ENCODE results near the gene NAA10.

NAA10 gene

GRCh38 chrX:153948002-153948466, 13.2 kb upstream of the NAA10 start:
- no peak for DNase-seq (ENCODE audit: low spot score)

GRCh38 chrX:153947009-153947769, 12.4 kb upstream of the NAA10 start:
- peak; percentile 78 for DNase-seq (ENCODE audit: low spot score)

GRCh38 chrX:153945956-153946943, 11.4 kb upstream of the NAA10 start:
- no peak for DNase-seq (ENCODE audit: low spot score)

GRCh38 chrX:153944800-153945150, 9.9 kb upstream of the NAA10 start:
- DNase-seq (ENCODE audit: low spot score), result no peak

- DNase-seq (ENCODE audit: low spot score), result peak; percentile 73
Measured at GRCh38 chrX:153944140-153944799, 9.4 kb upstream of the NAA10 start, which contains the start of gene RENBP. Gene RENBP (minus strand): TSS chrX:153944643. CDS start chrX:153944610, 33 bp downstream.

GRCh38 chrX:153941336-153942252, 6.8 kb upstream of the NAA10 start:
- DNase-seq (ENCODE audit: low spot score), result no peak

- DNase-seq (ENCODE audit: low spot score), result no peak
Measured at GRCh38 chrX:153939573-153939972, 4.7 kb upstream of the NAA10 start.

GRCh38 chrX:153938226-153938786, 3.5 kb upstream of the NAA10 start:
- no peak for DNase-seq (ENCODE audit: low spot score)

GRCh38 chrX:153937056-153937455, 2.2 kb upstream of the NAA10 start:
- no peak for DNase-seq (ENCODE audit: low spot score)

- no peak for DNase-seq (ENCODE audit: low spot score)
Measured at GRCh38 chrX:153935326-153935851, 552 bp upstream of the NAA10 start.

GRCh38 chrX:153934148-153934761, 582 bp downstream of the NAA10 start:
- DNase-seq (ENCODE audit: low spot score), result no peak

- DNase-seq (ENCODE audit: low spot score), result no peak
Measured at GRCh38 chrX:153933748-153934147, 1.1 kb downstream of the NAA10 start.

GRCh38 chrX:153932220-153932915, 2.5 kb downstream of the NAA10 start:
- DNase-seq (ENCODE audit: low spot score), result no peak

GRCh38 chrX:153931748-153932147, 3.1 kb downstream of the NAA10 start:
- DNase-seq (ENCODE audit: low spot score), result no peak

GRCh38 chrX:153931151-153931550, 3.7 kb downstream of the NAA10 start:
- DNase-seq (ENCODE audit: low spot score), result no peak

- no peak for DNase-seq (ENCODE audit: low spot score)
Measured at GRCh38 chrX:153930011-153930910, 4.6 kb downstream of the NAA10 start.

GRCh38 chrX:153929576-153929975, 5.3 kb downstream of the NAA10 start:
- no peak for DNase-seq (ENCODE audit: low spot score)

GRCh38 chrX:153928846-153929245, 6.0 kb downstream of the NAA10 start:
- DNase-seq (ENCODE audit: low spot score), result no peak
